CD4-positive, alpha-beta T cell treated with Interleukin-15 for 1 hour (primary cell): ENCODE results near the gene RNF121.

Experiments used
- DNase-seq: peaks from one replicate; pipeline ENCODE4 v3.0.0-alpha.2; 2020

RNF121 gene

DNA sequence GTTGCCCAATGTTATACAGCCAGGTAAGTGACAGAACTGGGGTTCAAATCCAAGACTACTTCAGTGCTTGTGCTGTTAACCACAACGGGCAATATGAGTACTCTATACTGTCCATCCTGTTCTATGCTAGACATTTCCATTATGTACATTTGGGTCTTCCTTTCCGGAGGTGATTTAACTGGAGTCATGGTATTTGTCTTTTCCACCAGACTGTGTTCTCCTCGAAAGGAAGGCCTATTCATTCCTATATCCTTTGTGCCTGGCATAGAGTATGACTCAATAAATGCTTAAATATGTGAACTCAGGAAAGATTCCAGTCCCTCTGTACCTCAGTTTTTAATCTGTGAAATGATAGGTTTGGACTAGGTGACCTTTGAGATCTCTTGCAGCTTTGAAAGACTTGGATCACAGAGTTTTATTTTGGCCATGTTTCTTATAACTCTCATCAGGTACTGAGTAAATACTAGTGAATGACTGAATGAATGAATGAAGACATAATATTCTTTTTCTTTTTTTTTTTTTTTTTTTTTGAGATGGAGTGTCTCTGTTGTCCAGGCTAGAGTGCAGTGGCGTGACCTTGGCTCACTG is 6.6 kb downstream of the RNF121 start:
- DNase-seq: no peak

DNA sequence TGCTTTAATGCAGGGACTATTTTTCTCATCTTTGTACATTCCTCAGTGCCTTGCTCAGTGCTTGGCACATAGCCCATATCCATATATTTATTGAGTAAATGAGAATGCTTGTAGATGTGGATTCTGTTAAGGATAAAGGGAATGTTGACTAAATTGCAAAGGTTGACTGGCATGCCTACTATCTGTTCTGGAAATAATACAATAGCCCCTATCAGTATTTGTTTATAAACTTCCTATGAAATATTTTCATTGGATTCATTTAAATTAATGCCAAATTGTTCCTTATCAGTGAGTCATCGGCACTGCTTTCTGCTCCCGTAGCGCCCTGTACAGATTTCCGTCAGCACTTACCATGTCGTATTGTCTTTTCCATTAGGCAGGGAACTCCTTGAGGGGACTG is 8.0 kb downstream of the RNF121 start:
- DNase-seq: no peak

DNA sequence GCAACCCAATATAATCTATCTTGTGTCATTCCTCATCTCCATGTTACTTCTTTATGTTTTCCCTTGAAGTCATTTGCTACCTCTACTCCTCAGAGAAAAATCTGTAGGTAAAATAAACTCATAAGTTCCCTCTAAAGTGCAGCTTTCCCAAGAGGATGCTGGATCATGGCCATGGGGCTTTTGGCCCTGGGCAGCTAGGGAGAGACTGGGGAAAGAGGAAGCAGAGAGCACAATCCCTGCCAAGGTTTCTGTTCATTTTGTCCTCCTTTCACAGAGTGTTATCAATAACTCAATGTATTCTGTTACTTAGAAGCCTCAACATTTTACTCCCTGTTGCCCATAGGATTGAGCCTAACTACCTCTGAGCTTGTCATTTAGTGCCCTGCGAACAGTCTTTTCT is 9.0 kb downstream of the RNF121 start:
- DNase-seq: no peak

DNA sequence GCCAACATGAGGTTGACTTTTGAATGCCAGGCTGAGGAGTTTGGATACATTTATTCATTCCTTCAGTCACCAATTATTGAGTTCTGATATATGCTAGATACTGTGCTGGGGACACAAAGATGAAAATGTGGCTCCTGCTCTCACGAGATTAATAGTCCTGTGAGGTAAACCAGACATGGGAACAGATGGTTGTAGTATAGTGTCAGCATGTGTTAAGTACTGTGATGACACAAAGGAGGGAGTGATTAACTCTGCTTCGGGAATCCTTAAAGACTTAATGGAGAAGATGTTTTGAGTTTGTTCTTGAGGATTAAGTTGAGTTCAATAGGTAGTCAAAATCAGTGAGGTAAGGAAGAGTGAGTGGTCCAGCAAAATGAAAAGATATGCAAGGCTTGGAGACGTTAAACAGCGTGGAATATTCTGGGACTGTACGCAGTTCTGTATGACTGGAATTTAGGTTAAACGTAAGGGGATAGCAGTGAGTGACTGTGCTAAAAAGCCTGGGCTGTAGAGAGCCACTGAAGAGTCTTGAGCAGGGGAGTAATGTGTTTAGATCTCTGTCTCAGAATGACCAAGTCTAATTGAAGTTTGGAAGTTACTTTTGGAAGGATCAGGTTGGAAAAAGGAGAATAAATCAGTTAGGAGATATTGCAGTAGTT is 11.8 kb downstream of the RNF121 start:
- DNase-seq: no peak

DNA sequence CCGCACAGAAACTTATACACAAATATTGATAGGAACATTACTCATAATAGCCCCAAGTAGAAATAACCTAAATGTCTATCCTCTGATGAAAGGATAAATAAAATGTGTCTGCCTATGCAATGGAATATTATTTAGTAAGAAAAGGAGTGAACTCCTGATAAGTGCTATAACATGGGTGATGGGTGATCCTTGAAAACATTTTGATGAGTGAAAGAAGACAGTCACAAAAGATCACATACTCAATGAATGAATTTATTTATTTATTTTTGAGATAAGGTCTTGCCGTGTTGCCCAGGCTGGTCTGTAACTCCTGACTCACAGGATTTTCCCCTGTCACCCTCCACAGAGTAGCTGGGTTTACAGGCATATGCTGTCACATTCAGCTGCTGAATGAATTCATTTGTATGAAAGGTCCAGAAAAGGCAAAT is 17.3 kb downstream of the RNF121 start:
- no peak for DNase-seq

DNA sequence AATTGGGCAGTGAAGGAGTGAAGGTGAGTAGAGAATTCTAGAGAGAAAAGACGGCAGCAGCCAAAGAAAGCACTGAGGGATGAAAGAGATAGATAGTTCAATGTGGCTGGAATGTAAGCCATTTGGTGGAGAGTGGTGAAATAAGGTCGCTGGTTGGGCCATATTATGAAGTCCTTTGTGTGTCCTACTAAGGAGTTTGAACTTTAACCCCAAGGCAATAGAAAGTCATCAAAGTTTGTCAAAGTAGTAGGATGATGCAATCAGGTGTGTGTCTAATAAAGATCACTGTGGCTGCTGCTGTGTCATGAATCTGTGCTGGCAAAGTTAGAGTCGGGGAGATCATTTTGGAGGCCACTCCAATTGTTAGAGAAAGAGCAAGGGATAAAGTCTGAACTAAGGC is 18.7 kb downstream of the RNF121 start:
- DNase-seq: no peak

DNA sequence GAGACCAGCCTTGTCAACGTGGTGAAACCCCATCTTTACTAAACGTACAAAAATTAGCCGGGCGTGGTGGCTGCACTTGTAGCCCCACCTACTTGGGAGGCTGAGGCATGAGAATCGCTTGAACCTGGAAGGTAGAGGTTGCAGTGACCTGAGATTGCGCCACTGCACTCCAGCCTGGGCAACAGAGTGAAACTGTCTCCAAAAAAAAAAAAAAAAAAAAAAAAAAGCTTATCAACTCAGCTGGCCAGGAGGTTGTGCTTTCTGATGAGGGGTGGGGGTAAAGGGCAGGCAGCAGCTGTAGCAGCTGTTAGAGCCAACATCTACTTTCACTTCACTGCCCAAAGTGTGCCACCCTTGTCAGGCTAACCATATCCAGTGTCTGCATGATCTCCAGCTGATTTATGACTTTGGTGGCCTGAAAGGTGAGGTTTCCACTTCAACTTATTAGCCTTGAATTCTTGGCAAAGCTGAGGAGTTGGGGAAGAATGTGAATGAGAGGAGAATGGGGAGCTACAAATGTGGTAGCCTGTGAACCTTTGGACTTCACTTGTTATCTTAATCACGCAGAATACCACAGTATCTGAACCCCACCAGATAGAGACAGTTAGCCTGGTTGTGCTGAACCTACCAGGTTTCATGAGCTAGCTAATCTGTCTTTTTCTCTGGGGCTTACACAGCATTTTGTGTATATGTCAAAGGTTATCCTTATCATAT is 19.6 kb downstream of the RNF121 start:
- DNase-seq: no peak

DNA sequence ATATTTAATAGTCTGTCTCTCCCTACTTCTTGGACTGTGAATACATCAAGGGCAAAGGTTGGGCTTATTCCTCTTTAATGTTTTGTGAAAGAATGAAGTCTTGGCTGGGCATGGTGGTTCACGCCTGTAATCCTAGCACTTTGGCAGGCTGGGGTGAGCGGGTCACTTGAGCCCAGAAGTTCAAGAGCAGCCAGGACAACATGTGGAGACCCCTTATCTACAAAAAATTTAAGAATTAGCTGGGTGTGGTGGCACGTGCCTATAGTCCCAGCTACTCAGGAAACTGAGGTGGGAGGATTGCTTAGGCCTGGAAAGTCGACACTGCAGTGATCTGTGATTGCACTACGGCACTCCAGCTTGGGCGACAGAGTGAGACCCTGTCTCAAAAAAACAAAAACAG is 20.2 kb downstream of the RNF121 start:
- no peak for DNase-seq

DNA sequence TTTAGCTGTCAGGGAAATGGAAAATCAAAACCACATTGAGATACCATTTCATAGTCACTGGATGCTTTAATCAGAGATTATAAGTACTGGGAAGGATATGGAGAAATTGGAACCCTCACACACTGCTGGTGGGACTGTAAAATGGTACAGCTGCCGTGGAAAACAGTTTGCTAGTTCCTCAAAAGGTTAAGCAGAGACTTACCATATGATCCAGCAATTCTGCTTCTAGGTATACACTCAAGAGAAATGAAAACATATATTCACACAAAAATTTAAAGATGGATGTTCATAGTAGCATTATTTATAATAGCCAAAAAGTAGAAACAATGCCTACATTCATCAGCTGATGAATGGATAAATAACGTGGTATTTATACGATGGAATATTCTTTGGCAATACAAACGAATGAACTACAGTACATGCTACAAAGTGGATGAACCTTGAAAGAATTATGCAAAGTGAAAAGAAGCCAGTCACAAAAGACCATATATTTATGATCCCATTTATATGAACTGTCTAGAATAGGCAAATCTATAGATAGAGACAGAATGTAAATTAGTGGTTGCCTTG is 23.0 kb downstream of the RNF121 start:
- DNase-seq: no peak

DNA sequence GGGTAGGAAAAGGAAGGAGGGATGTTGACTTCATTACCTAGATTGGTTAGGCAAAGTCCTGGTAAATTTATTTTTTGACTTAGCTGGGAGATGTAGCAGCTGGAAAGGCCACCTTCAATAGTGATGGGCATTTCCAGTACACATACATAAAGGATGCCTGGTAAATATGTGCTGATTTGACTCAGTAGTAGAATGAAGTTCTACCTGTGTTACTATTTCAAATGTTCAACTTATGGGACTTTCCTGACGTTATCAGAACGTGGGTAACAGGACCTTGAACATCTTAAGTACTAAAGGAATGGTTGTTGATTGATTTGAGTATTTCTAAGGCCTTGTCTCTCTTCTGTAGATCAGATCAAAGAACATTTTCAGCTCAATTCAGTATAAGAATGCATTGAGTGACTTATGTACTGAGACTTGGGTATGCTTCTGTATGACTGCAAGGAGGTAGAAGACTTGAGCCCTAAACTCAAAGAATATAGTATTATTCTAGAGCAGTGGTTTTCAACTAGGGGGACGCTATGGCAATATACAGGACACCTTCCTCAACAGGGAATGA is 27.1 kb downstream of the RNF121 start:
- DNase-seq: no peak

DNA sequence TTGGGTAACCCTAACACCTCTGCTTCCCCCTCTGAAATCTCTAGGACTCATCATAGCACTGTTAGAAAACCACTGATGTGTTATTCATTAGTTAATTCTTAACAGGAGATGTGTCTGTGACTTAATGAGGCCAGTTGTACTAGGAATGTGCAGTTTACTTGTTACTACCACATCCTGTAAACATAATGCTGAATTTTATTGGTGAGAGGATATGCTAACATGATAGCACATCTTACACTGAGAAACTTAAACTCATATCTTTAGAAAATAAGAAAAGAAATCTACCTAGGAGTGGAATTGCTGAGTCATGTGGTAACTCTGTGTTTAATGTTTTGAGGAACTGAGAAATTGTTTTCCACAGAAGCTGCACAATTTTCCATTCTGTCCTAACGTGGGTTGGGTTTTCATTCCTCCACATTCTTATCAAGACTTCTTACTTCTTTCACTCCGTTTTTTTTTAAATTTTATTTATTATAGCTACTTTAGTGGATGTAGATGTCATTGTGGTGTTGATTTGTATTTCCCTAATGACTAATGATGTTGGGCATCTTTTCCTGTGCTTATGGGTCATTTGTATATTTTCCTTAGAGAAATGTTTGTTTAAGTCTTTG is 33.7 kb downstream of the RNF121 start:
- no peak for DNase-seq

DNA sequence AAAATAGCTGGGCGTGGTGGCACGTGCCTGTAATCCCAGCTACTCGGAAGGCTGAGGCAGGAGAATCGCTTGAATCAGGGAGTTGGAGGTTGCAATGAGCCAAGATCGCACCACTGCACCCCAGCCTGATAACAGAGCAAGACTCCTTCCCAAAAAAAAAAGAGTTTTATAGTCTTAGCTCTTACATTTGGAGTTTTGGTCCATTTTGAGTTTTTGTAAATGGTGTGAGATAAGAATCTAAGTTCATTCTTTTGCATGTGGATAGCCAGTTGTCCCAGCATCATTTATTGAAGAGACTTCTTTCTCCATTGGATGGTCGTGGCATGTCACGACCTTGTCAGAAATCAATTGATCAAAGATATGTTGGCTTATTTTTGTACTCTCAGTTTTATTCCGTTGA is 34.6 kb downstream of the RNF121 start:
- DNase-seq: no peak

DNA sequence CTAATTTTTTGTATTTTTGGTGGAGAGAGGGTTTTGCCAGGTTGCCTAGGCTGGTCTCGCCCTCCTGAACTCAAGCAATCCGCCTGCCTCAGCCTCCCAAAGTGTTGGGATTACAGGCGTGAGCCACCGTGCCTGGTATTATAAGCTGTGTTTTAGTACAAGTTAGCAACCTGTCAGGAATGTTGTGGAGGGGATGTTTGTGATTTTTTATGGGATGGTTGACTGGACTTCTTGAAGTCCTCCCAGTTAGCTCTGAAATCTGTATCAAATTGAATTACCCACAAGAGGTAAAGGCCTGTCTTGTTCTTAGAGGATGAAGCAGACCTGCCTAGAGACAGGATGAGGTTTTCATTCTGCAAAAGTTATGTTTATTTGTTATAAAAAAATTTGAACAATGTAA is 35.8 kb downstream of the RNF121 start:
- no peak for DNase-seq

DNA sequence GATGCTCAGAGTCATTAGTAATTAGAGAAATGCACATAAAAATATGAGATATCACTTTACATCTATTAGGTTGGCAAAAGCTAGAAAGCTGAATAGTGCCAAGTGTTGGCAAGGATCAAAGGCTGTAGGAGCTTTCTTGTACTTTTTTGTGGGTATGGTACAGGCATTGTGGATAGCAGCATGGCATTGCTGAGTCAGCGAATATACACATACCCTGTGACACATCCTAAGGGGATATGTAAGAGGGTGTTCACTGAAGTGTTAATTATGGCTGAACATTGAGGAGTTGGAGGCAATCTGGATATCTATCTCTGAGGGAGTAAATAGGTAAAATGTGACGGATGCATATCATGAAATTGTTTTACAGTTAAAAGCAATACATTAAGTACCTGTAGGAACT is 42.8 kb downstream of the RNF121 start:
- no peak for DNase-seq

DNA sequence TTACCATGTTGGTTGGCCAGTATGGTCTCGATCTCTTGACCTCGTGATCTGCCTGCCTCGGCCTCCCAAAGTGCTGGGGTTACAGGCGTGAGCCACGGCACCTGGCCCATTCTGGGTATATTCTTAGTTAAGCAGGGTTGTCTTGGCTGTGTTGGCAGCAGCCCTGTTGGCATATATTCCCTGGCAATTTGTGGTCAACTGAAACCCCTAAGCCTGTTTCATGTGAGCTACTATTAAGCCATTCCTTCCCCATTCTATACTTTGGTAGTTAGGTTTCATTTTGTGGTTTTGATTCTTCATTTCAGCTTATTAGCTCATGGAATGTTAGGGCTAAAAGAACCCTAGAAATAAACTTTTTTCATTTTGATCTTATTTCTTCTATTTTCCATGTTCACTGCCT is 47.7 kb downstream of the RNF121 start:
- DNase-seq: no peak

DNA sequence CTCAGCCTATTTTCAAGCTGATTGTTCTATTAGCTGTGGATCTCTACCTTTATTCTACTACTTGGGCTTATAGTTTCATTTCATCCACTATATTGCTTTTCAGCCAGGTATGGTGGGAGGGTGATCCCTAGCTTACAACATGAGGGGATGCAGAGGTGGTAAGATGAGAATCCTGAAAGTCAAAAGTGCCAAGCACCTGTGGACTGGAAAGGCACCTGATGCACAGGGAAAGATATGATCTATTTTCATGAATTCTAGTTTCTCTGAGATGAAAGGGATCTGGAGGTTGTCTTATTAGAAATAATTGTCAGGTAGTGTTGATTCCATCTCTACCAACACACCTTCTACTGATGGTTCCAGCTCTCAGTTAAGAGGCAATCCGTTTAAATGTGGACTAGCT is 48.2 kb downstream of the RNF121 start:
- no peak for DNase-seq

DNA sequence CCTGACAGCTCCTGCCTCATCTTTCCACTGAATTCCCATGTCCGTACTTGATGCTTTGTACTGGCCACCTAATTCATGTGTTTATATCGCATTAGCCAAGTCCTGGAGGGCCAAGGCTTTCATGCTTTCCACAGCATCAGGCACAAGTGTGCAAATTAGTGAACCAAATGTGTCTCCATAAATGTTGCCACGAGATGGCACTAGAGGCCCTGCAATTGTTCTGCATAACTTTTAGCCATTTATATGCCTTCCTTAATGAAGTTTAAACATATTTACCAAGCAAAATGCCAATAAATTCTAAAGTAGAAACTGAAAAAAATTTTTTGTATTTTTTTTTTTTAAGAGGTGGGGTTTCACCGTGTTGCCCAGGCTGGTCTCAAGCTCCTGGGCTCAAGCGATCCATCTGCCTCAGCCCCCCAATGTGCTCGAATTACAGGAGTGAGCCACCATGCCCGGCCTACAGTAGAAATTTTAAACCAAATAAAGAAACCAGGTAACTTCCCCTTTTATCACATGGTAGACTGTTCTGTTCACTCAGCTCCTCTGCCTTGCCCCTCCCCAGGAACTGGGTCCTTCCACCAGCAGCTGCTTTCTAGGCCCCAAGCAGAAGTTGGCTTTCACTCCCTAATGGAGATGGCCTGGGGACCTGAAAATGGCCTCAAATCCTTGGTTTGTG is 49.0 kb downstream of the RNF121 start:
- DNase-seq: peak; percentile 61

DNA sequence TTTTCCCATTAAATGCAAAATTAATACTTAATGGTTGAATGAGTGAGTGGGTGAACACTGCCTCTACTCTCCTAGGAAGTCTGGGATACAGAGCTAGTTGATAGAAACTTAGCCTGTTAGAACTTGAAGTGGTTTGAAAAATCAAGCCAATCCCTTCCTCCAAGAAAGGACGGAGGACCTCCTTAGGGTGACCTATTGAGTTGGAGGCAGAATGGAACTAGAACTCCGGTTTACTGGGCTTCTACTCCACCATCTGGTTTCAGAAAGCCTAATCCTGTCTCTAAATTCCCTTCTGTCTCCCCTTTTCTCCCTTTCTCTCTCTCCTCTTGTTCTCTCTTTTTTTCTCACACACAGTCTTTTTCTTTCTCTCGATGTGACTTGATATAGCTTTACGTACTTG is 50.2 kb downstream of the RNF121 start:
- DNase-seq: no peak

DNA sequence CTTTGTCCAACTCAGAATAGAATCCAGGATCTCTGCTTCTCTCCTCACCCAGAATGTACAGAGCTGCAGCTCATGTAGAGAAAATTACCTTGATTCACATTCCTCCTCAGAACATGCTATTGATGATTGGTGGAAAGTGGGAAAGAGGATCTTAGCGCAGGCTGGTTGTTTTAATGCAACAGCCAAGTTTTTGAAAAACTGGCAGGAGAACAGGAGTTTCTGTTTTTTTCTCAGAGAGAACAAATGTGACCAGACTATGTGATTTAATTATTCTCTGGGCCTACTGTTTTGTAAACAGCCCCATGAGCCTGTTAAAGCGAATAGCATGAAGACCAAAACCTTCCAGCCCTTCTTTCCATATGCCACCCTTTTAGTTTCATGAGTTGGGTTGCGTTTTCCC is 50.8 kb downstream of the RNF121 start:
- no peak for DNase-seq

DNA sequence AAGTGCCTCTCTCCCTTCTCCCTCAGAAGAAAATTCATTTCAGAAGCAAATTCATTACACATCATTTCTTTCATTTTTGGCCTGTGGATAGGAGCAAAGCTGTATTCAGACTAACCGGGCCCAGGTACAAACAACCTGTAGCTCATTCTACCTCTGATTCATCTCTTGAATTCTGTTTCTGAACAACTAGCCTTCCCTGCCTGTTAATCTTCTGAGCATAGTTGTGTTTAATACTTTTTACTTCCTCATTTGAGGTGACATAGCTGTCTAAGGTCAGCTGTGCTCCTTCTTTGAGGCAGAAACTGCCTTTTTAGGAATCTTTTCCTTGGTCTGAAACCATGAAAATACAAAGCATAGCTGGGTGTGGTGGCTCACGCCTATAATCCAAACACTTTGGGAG is 57.3 kb downstream of the RNF121 start:
- no peak for DNase-seq

DNA sequence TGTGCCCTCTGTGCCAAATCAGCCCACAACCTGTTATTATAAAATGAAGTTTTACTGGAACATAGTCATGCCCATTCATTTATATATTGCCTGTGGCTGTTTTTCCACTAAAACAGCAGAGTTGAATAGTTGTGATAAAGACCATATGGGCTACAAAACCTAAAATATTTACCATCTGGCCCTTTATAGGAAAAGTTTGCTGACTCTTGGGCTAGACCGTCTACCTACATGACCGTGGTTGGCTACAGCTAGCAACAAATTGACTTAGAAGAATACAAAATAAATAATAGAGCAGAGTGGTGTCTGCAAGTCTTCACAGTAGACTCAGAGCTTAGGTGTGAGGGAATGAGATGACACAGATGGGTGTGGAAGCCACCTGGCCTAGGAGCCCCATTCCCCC is 58.7 kb downstream of the RNF121 start:
- no peak for DNase-seq

DNA sequence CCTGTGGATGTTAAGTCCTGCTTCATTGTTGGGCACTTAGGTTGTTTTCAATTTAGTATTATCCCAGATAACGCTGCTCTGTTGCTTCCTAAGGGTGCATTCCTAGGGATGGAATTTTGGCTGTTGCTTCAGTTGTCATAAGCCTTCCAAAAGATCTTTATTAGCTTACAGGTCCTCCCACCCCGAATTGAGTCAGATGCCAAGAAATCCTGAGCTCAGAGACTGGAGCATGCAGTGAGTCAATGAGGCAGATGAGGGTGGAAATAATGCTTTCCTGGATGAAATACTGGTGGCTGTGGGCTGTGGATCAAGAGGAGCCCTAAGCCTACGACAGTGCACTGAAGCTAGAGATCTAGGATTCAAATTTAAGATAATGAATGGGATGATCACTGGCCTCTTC is 59.2 kb downstream of the RNF121 start:
- DNase-seq: no peak

DNA sequence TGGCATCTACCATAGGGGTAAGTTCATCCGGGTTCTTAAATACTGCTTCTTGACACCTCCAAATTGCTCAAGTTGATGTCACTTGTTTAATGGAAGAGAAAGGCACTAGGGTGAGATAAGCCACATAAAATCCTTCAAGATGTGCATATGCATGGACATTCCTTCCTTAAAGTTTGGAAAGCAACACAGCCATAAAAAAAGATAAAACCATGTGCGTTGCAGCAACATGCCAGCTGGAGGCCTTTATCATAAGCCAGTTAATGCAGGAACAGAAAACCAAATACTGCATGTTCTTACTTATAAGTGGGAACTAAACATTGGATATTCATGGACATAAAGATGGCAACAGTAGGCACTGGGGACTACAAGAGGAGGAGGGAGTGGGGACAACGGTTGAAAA is 61.9 kb downstream of the RNF121 start:
- no peak for DNase-seq
